ENCODE measurements around the gene MARCHF10. TPM values are rescaled to one million over a fixed set of nuclear protein-coding genes. Genes with fewer than 3 reads are reported as not detected.

Gene MARCHF10
- total and polyA plus RNA-seq, 12 donors: 0.04 TPM; not detected in 11

DNA sequence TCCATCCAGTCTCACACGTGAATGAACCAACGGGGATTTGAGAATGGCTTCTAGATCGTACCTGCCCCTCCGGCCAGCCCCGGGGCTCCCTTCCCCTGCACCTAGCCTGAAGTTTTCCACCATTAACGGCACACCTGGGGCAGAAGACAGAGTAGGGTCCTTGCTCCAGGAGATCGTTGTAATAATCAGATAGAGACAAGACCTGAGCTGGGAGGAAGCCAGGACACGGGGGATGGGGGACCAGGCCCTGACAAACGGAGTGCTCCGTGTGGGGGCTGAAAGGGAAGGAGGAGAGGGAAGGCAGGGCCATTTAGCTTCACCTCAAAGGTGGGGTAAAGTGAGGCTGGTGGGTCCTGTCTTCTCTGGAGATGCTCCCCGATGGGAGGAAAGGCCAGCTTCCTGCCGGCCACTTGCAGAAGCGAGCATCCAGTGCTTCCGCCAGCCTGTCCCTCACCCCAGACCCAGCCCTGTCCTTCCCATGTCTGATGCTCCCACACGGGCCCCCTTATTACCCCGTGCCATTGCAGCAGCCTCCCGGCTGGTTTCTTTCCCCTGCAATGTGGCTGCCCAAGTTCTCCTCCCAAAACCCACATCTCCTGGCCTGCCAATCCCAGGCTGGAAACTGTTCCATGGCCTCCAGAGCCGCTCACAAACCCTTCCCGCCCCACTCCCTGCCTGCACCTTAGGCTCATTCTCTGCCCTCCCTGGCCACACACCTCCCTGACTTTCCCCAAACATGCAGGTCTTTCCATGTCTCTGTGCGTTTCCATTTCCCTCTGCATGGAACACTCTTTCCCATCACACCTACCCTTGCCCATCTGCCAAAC, 101.3 kb downstream of the MARCHF10 start:
- intact Hi-C loops (cut with DNase I): loop anchor here in 8 of 10 donors (5.0 to 10.0 kb wide), 3 partner anchors 265 to 708 kb away; no protein-coding TSS in a partner anchor
- Histone ChIP-seq H3K4me1 (peaks cover 8 to 54% (median 26%) of the 10 kb centered on the region in 9 donors), H3K27ac (peak overlapping the region in 5 of 10 donors; percentile 39 to 95 (median 87)), H3K4me3 (no peak overlapping the region), H3K27me3 (peaks cover 0 to 25% (median 0%) of the 10 kb centered on the region in 7 donors), H3K9me3 (peaks cover 0 to 9% (median 0%) of the 10 kb centered on the region in 11 donors), H3K36me3 (no peaks in the 10 kb centered on the region)
- TF ChIP-seq CTCF (IDR thresholded peaks at IDR 0.05): no peak
- 79 to 81% methylated on average over 20 of the region's 20 CpGs for WGBS, 2 donors
- DNase-seq (no peak), ATAC-seq (no peak)

GRCh38 chr17:62705778-62706597, 102.1 kb downstream of the MARCHF10 start:
- peaks cover 0 to 25% (median 0%) of the 10 kb centered on the region in 7 donors for H3K27me3 ChIP-seq
- H3K27ac ChIP-seq: peak overlapping the region in 9 of 10 donors; percentile 48 to 95 (median 87)
- no peaks in the 10 kb centered on the region for H3K36me3 ChIP-seq
- intact Hi-C loops (cut with DNase I): loop anchor here in 9 of 10 donors (1.0 to 10.0 kb wide), 6 partner anchors 262 to 709 kb away; no protein-coding TSS in a partner anchor
- WGBS, 2 donors: 48 to 49% methylated on average over 14 of the region's 14 CpGs
- peaks cover 8 to 52% (median 26%) of the 10 kb centered on the region in 9 donors for H3K4me1 ChIP-seq
- DNase-seq: peak in 1 of 2 donors; percentile 49
- peak overlapping the region in 6 of 10 donors; percentile 2 to 73 (median 66) for H3K4me3 ChIP-seq
- no peak for TF ChIP-seq CTCF (IDR thresholded peaks at IDR 0.05)
- ATAC-seq: peak in 7 of 8 donors; percentile 5 to 70 (median 48)
- peaks cover 0 to 9% (median 0%) of the 10 kb centered on the region in 11 donors for H3K9me3 ChIP-seq

DNA sequence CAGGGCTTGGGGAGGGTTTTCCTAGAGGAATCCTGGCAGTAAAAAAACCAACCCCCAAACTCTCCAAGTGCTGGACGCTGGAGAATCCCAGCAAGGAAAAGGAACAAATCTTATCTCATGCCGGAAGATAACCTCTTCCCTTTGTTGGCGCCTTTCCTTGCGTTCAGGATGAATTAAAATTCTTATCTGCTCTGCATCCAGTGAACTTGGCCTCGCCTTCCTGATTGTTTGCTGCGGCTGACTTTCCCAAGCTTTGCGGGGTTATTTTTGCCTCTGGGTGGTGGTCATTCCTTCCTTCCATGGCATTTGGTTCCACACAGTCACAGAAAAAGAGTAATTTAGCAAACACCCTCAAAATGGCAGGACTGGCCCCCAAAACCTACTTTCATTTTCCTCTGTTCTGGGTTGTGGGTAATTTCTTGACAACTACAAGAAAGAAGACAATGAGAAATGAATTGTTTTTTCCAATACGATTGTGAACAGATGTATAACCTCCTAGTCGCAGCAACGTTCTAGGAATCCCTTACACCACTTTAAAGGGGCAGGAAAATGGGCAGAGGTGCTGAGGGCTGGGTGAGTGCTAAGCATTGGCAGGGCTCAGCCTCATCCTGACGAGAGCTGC, 102.8 kb downstream of the MARCHF10 start:
- Histone ChIP-seq H3K36me3 (no peaks in the 10 kb centered on the region), H3K9me3 (peaks cover 0 to 9% (median 0%) of the 10 kb centered on the region in 11 donors), H3K27me3 (peaks cover 0 to 25% (median 0%) of the 10 kb centered on the region in 7 donors), H3K4me3 (peak overlapping the region in 9 of 10 donors; percentile 4 to 73 (median 67)), H3K4me1 (peaks cover 8 to 46% (median 26%) of the 10 kb centered on the region in 9 donors), H3K27ac (peak overlapping the region; percentile 71 to 95 (median 86))
- WGBS, 2 donors: 31 to 39% methylated on average over 11 of the region's 11 CpGs
- no peak for TF ChIP-seq CTCF (IDR thresholded peaks at IDR 0.05)
- ATAC-seq: peak in 6 of 8 donors; percentile 6 to 66 (median 43)
- intact Hi-C loops (cut with DNase I): loop anchor here in 9 of 10 donors (1.0 to 10.0 kb wide), 6 partner anchors 263 to 710 kb away; no protein-coding TSS in a partner anchor
- DNase-seq: peak in 1 of 2 donors; percentile 52
